GM19452 (cell line): ENCODE results near the gene PDE3B.

Experiments used
- ATAC-seq: cut with Tn5 transposase; IDR thresholded peaks from one replicate; pipeline ENCODE4 v1.9.1; 2021; ENCODE audit not compliant: unreplicated experiment

PDE3B gene

DNA sequence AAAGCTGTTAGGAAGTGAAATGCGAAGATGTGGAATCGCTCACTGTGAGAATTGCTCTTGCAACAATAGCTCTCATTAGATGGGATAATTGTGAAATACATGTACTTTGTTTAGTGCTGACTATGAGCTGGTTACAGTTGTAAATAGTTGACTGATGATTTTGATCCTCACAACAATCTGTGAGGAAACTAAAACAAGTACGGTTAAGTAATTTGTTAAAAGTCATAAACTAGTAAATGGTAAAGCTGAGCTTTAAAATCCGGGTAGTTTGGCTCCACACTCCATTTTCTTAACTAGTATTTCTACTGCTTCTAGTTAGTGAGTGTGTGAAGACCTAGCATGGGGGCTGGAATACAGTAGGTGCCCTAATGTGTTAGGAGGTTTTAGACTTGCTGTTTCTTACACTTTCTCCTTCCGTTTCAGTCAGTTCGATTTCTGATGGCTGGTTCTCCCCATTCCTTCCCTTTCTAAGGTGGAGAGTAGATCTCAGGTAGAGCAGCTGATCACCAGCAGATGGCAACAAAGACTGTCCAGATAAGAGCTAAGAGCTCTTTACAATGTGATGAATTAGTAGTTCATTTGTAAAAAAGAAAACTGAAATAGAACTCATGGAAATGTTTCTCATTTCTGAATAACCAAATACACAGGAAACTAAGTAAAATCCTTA lies 264.7 kb downstream of the PDE3B start:
- ATAC-seq: no peak

DNA sequence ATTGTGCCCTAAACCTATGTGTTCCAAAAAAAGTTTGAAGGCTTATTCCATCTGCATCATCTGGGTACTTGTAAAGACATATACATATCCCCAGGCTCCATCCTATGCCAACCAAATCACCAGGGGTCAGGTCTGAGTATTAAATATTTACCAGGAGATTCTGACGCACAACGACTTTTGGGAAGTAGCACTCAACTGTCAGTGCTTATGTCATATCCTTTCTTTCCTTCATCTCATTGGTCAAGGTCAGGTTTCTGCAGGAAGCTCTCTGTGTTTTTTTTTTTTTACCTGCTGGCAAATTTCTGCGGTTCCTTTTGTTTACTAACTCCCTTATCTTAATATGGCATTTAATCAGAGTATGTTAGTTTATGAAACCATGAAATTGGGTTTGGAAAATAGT lies 270.9 kb downstream of the PDE3B start:
- ATAC-seq: no peak

DNA sequence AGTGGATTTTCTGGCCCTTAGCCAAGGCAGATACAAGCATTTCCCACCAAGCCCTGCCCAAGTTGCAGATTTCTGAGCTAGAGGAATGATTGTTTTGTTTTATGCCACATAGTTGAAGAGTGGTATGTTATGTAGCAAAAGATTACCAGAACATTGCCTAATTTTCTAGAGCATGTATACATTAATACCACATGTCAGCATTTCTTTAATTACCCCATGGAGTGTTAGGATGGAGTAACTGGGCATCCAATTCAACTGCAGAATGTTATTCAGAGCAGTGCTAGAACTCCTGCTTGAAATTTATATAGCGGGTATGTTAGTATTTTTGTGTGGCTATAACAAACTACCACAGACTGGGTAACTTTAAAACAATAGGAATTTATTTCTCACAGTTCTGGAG lies 272.8 kb downstream of the PDE3B start:
- no peak for ATAC-seq
